ENCODE results near the gene ASCC1.
"Not testable (repeated sequence)": the region's sequence is repeated elsewhere in the genome, so short reads cannot be mapped to it uniquely, and the experiment has no call there.

The ASCC1 gene

GRCh38 chr10:72219235-72219814, 3.2 kb upstream of the ASCC1 start:
- DNase-seq = no peak

DNA sequence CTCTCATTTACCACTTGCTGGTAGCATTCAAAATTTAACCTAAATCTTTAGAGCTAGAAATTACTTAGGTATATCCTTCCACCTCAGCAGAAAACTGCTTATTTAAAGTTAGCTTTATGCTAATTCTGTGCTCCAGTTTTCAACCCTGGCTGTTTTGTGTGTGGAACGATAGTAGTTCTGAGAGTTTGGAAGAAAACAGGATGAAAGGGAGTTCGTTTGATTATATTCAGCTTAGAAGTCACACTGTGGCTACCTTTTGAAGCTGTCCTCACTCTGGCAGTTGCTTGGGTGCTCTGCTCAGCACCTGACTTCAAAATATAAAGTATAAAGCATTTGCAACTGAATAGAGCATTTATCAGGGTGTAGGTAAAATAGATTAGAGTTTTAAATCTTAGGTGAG, 2.6 kb upstream of the ASCC1 start:
- no peak for DNase-seq

DNA sequence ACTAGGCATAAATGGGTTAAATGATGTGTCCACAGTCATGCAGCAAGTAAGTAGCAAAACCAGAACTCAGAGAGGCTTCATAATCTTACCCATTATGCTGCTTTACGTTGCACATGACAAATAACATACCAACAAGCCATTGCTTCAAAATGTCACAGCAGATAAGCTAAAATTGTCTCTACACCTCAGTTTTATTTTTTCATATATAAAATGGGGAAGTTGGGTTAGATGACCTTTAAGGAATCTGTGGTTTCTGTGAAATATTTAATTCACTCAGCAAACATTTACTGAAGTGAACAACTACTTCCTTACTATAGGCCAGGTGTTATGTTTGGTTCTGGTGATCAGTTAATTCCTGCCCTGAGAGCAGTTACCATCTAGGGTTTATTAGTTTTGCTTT, 2.2 kb upstream of the ASCC1 start:
- no peak for DNase-seq

DNA sequence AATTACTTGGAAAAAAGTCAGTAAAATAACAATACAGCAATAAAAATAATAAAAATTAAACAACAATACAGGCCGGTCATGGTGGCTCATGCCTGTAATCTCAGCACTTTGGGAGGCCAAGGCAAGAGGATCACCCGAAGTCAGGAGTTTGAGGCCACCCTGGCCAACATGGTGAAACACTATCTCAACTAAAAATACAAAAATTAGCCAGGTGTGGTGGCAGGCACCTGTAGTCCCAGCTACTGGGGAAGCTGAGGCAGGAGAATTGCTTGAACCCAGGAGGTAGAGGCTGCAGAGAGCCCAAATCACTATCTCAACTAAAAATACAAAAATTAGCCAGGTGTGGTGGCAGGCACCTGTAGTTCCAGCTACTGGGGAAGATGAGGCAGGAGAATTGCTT, 4.2 kb downstream of the ASCC1 start:
- DNase-seq = not testable (repeated sequence)

- DNase-seq = not testable (repeated sequence)
Observed at GRCh38 chr10:72211381-72211780, 4.7 kb downstream of the ASCC1 start.

DNA sequence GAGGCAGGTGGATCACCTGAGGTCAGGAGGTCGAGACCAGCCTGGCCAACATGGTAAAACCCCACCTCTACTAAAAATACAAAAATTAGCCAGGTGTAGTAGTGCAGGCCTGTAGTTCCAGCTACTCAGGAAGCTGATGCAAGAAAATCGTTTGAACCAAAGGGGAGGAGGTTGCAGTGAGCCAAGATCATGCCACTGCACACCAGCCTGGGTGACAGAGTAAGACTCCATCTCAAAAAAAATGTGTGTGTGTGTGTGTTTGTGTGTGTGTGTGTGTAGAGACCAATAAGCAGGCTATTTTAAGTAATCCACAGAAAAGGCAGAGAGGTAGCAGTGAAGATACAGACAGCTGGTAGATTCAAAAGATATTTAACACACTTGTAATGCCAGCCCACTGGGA, 7.5 kb downstream of the ASCC1 start:
- DNase-seq = not testable (repeated sequence)

- DNase-seq = no peak
Observed at GRCh38 chr10:72206511-72207229, 9.4 kb downstream of the ASCC1 start.

- no peak for DNase-seq
Observed at GRCh38 chr10:72204724-72205123, 11.4 kb downstream of the ASCC1 start.

DNA sequence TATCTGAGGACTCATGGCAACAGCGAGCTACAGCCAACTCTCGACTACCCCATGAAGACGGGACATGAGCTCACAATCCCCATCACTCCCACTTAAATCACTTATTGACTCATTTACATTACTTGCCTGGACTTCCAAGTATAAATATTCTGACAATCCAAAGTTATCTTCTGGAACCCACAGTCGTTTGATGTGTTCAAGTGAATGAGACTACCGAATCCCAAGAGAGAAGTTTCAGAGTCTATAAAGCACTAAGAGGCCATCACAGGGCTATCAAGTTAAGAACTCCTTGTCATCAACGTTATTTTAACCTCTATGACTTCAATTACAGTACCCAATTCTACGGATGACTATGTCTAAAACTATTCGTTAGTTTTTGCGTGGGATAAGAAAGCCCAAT, 11.8 kb downstream of the ASCC1 start:
- no peak for DNase-seq

- DNase-seq = no peak
Observed at GRCh38 chr10:72201293-72201692, 14.8 kb downstream of the ASCC1 start.

DNA sequence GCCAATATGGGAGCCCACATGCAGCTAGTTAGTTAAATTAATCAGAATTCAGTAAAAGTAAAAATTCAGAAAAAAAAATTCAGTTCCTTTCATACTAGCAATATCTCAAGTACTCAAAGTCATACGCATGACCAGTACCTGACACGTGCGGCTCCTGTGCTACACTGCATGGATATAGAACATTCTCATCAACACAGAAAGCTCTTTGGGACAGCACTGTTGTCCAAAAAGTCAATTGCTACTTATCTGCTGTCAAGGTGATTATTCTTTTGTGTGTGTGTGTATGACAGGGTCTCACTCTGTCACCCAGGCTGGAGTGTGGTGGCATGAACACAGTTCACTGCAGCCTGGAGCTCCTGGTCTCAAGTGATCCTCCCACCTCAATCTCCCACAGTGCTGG, 15.2 kb downstream of the ASCC1 start:
- DNase-seq = no peak

GRCh38 chr10:72194949-72195348, 21.1 kb downstream of the ASCC1 start:
- no peak for DNase-seq

DNA sequence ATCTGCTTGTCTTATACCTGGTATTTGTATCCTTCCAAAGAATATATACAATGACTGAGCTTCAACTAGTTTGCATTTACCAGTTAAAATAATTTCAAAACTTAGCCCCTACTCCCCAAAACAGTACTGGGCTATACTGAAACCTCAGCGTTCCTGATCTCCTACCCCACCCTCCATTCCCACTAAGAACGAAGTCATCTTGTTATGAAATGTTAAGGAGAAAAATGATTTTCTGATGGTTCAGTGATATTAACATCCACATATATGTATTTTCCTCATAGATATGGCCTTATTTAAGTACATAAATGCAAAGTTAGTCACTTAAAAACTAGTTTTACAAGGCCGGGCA, 29.1 kb downstream of the ASCC1 start:
- no peak for DNase-seq

- no peak for DNase-seq
Observed at GRCh38 chr10:72186258-72186981, 29.7 kb downstream of the ASCC1 start.

DNA sequence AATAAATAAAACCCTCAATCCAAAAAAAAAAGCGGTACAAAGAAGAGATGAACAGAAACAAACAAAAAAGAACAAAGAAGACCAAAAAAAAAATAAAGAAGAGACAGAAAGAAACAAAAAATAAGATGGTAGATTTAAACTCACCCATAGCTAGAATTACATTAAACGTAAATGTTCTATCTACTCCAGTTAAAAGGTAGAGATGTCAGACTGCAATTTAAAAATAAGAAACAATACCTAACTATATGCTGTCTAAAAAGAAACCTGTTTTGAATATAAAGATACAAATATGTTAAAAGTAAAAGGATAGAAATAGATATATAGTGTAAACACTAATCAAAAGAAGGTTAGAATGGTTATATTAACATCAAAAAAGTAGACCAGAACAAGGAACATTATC, 31.9 kb downstream of the ASCC1 start:
- DNase-seq = no peak

- no peak for DNase-seq
Observed at GRCh38 chr10:72177454-72177853, 38.6 kb downstream of the ASCC1 start.

DNA sequence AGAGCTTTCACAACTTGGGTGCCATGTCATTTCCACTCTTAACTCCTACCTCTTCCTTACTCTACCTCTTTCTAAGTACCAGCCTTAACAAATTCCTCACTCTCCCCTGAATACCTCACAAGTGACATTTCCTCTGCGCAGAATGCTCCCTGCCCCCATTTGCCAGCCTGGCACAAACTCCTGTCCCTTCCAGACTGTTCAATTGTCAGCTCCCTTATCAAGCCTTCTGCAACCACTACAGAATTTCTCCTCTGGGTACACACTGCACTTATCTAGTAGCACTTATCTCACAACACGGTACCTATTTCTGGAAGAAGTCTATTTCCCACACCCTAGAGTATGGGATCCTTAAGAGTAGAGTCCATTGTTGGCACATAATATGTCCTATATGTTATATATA, 39.4 kb downstream of the ASCC1 start:
- DNase-seq = no peak

GRCh38 chr10:72175149-72175548, 40.9 kb downstream of the ASCC1 start:
- DNase-seq = no peak

DNA sequence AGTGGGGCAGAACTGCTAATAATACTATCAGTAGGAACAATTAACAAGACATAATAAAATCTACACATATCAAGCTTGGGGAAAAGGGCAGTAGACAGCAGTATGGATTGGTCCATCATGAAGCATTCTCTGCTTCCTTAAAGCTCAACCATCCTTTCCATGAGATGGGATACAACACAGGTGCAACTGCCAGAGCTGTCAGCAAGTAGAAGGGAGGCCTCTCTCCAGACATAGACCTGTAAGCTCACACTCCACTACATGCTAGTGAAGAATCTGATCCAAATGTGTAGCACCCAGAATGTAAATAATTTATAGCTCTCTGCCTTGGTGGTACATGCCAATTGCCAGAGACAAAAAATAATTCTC, 41.8 kb downstream of the ASCC1 start:
- no peak for DNase-seq

GRCh38 chr10:72173619-72174296, 42.3 kb downstream of the ASCC1 start:
- no peak for DNase-seq

GRCh38 chr10:72173262-72173618, 42.8 kb downstream of the ASCC1 start:
- no peak for DNase-seq

- DNase-seq = no peak
Observed at GRCh38 chr10:72171175-72171630, 44.9 kb downstream of the ASCC1 start.

GRCh38 chr10:72170733-72171132, 45.3 kb downstream of the ASCC1 start:
- DNase-seq = no peak

GRCh38 chr10:72170263-72170662, 45.8 kb downstream of the ASCC1 start:
- no peak for DNase-seq
